Esophagus muscularis mucosa (tissue), 3 donors: ENCODE measurements around the gene PAX5.

Experiments used
- CTCF ChIP-seq, 3 experiments: fragments of 200-600 bp in 2 of 3; fragments of 450-650 bp in 1 of 3; sonication (generic) in 2 of 3; IDR thresholded peaks; one replicate each; pipeline ENCODE4 v1.5.1; 2017 to 2019; ENCODE audit warnings: antibody characterized with exemption in 3 of 3, mild to moderate bottlenecking in 2 of 3, moderate library complexity in 1 of 3
- EP300 ChIP-seq: sonication (generic); formaldehyde crosslinking; IDR thresholded peaks from one replicate; pipeline ENCODE4 v1.6.1; 2017; ENCODE audit warnings: antibody characterized with exemption

- TF ChIP-seq CTCF (IDR thresholded peaks at IDR 0.05), result no peak
- no peak for TF ChIP-seq EP300
Measured at GRCh38 chr9:37031081-37031480, 3.0 kb downstream of the PAX5 start.
